ENCODE data around the gene RGSL1.

- no peak for TF ChIP-seq EZH2phosphoT487 (IDR thresholded peaks at IDR 0.05; ENCODE audit: insufficient read depth, low read depth)
- TF ChIP-seq EZH2 (IDR thresholded peaks at IDR 0.05; ENCODE audit: insufficient read depth, poor library complexity, severe bottlenecking) = no peak
Observed at GRCh38 chr1:182527680-182528079, 77.7 kb downstream of the RGSL1 start.

Measured in GM23248 (cell line).